Stromal cell of bone marrow (primary cell): Measurements from ENCODE around the gene HSD17B12.
"Not testable (repeated sequence)": the region's sequence is repeated elsewhere in the genome, so short reads cannot be mapped to it uniquely, and the experiment has no call there.

Source experiments
- DNase-seq: peaks from one replicate; pipeline ENCODE4 v3.0.0-alpha.2; 2012; ENCODE audit warnings: low read depth

HSD17B12 gene

GRCh38 chr11:43747130-43747802, 66.7 kb downstream of the HSD17B12 start:
- DNase-seq, result no peak

GRCh38 chr11:43748095-43748494, 67.6 kb downstream of the HSD17B12 start:
- no peak for DNase-seq

GRCh38 chr11:43751726-43752125, 71.2 kb downstream of the HSD17B12 start:
- DNase-seq, result no peak

- peak; percentile 27 for DNase-seq
Measured at GRCh38 chr11:43756575-43756974, 76.0 kb downstream of the HSD17B12 start.

- no peak for DNase-seq
Measured at GRCh38 chr11:43758927-43759326, 78.4 kb downstream of the HSD17B12 start.

- DNase-seq, result no peak
Measured at GRCh38 chr11:43760902-43761301, 80.4 kb downstream of the HSD17B12 start.

- no peak for DNase-seq
Measured at GRCh38 chr11:43765194-43765593, 84.7 kb downstream of the HSD17B12 start.

- DNase-seq, result not testable (repeated sequence)
Measured at GRCh38 chr11:43768654-43769053, 88.1 kb downstream of the HSD17B12 start.

- no peak for DNase-seq
Measured at GRCh38 chr11:43770173-43770572, 89.6 kb downstream of the HSD17B12 start.

- no peak for DNase-seq
Measured at GRCh38 chr11:43772733-43773132, 92.2 kb downstream of the HSD17B12 start.

- no peak for DNase-seq
Measured at GRCh38 chr11:43774786-43775185, 94.2 kb downstream of the HSD17B12 start.

- DNase-seq, result no peak
Measured at GRCh38 chr11:43779306-43779705, 98.8 kb downstream of the HSD17B12 start.

- no peak for DNase-seq
Measured at GRCh38 chr11:43784301-43784700, 103.8 kb downstream of the HSD17B12 start.

- DNase-seq, result no peak
Measured at GRCh38 chr11:43784866-43785265, 104.3 kb downstream of the HSD17B12 start.

- no peak for DNase-seq
Measured at GRCh38 chr11:43785318-43785717, 104.8 kb downstream of the HSD17B12 start.

- no peak for DNase-seq
Measured at GRCh38 chr11:43786016-43786415, 105.5 kb downstream of the HSD17B12 start.

GRCh38 chr11:43787824-43788223, 107.3 kb downstream of the HSD17B12 start:
- no peak for DNase-seq

- no peak for DNase-seq
Measured at GRCh38 chr11:43788421-43788820, 107.9 kb downstream of the HSD17B12 start.

- DNase-seq, result peak; percentile 22
Measured at GRCh38 chr11:43789700-43790443, 109.3 kb downstream of the HSD17B12 start.

GRCh38 chr11:43790444-43790794, 109.9 kb downstream of the HSD17B12 start:
- DNase-seq, result no peak

GRCh38 chr11:43797337-43797736, 116.8 kb downstream of the HSD17B12 start:
- no peak for DNase-seq

GRCh38 chr11:43797866-43798265, 117.3 kb downstream of the HSD17B12 start:
- DNase-seq, result no peak

GRCh38 chr11:43802509-43802908, 122.0 kb downstream of the HSD17B12 start:
- DNase-seq, result no peak

GRCh38 chr11:43803766-43804165, 123.2 kb downstream of the HSD17B12 start:
- DNase-seq, result no peak
